HepG2 (cell line): ENCODE results near the gene RAB3C. TPM values are rescaled to one million over a fixed set of nuclear protein-coding genes. Genes with fewer than 3 reads are reported as not detected.

ENCODE experiments used
- ATAC-seq: fragments of 200-7000 bp; cut with Tn5 transposase; 3 replicates; pipeline ENCODE4 v1.9.1; 2020; ENCODE audit warnings: mild to moderate bottlenecking, moderate library complexity
- BruUV-seq: library from RNA; stranded (reverse); fragments of 400-500 nt; replicated peaks from 2 replicates; lab custom pipeline; 2021; lab: Mats Ljungman, UMichigan
- CTCF ChIA-PET: fragments of 300-600 bp; formaldehyde crosslinking; extraction: SDS; loops from one replicate; lab custom pipeline; 2021; ENCODE audit warnings: low total read pairs, inconsistent platforms, low intra/inter-chr PET ratio; lab: Yijun Ruan, JAX
- POLR2A ChIA-PET: fragments of 350-600 bp; sonication (Branson Sonifier 250); formaldehyde crosslinking; loops from one replicate; lab custom pipeline; 2020; ENCODE audit warnings: antibody characterized with exemption, inconsistent platforms; lab: Yijun Ruan, JAX
- DNase-seq: peaks from one replicate; pipeline ENCODE4 v3.0.0-alpha.2; 2015; ENCODE audit warnings: low spot score
- FAIRE-seq: peaks from 3 replicates; lab custom pipeline; 2011; peaks lifted over from hg19 to GRCh38; lab: Jason Lieb, UNC
- H2AFZ ChIP-seq: one replicate; pipeline ENCODE4 v1.6.1; 2011; ENCODE audit warnings: low read length, inconsistent platforms
- H3K27ac ChIP-seq: fragments of 300-600 bp; 3 replicates; pipeline ENCODE4 v1.8.0; 2011; ENCODE audit warnings: mixed run types, mild to moderate bottlenecking, mixed read lengths, low read length, inconsistent platforms; ENCODE audit not compliant: insufficient read depth; ENCODE audit errors: extremely low read length
- H3K27me3 ChIP-seq, 2 experiments: fragments of 200-600 bp in 1 of 2; 2 replicates in 1 of 2; 3 replicates in 1 of 2; pipeline versions ENCODE4 v1.6.0 to v1.8.0; 2011; ENCODE audit warnings: low read length in 2 of 2, mild to moderate bottlenecking in 2 of 2, moderate library complexity in 2 of 2, inconsistent platforms in 1 of 2; ENCODE audit not compliant: insufficient read depth in 2 of 2, control insufficient read depth in 1 of 2
- H3K36me3 ChIP-seq, 2 experiments: fragments of 200-600 bp in 1 of 2; replicated peaks in 1 of 2; 2 replicates in 1 of 2; 3 replicates in 1 of 2; pipeline versions ENCODE4 v1.5.1 to v1.8.0; 2011; ENCODE audit warnings: low read length in 2 of 2, inconsistent platforms in 1 of 2; ENCODE audit not compliant: insufficient read depth in 2 of 2, control insufficient read depth in 1 of 2
- H3K4me1 ChIP-seq: 2 replicates; pipeline ENCODE4 v1.5.1; 2012; ENCODE audit warnings: low read length, inconsistent platforms; ENCODE audit not compliant: insufficient read depth
- H3K4me2 ChIP-seq: 2 replicates; pipeline ENCODE4 v1.6.0; 2011; ENCODE audit warnings: low read depth, low read length, inconsistent platforms
- H3K4me3 ChIP-seq, 3 experiments: fragments of 200-600 bp in 1 of 3; sonication (generic), shearing (Covaris generic) in 1 of 3; replicated peaks in 1 of 3; 2 replicates each; pipeline ENCODE4 v1.5.1; 2011 to 2016; ENCODE audit warnings: low read length in 3 of 3, inconsistent platforms in 2 of 3, low read depth in 2 of 3, mild to moderate bottlenecking in 2 of 3, control low read depth in 1 of 3, mixed read lengths in 1 of 3; ENCODE audit not compliant: insufficient read depth in 1 of 3
- H3K79me2 ChIP-seq: one replicate; pipeline ENCODE4 v1.6.1; 2011; ENCODE audit warnings: low read length, inconsistent platforms; ENCODE audit not compliant: insufficient read depth
- H3K9ac ChIP-seq: 2 replicates; pipeline ENCODE4 v1.6.0; 2011; ENCODE audit warnings: mild to moderate bottlenecking, low read depth, low read length, inconsistent platforms; ENCODE audit not compliant: insufficient read depth
- H3K9me3 ChIP-seq: 2 replicates; pipeline ENCODE4 v1.5.1; 2012; ENCODE audit warnings: mild to moderate bottlenecking, low read length
- H4K20me1 ChIP-seq: 2 replicates; pipeline ENCODE4 v1.6.0; 2011; ENCODE audit warnings: inconsistent platforms, mild to moderate bottlenecking, low read length, moderate library complexity; ENCODE audit not compliant: insufficient read depth
- GPBP1L1 ChIP-seq: sonication (generic); formaldehyde crosslinking; IDR thresholded peaks from 2 replicates; pipeline ENCODE4 v1.5.0; 2020; ENCODE audit warnings: mild to moderate bottlenecking, missing genetic modification reagents
- JUN ChIP-seq: sonication (generic); formaldehyde crosslinking; IDR thresholded peaks from 2 replicates; pipeline ENCODE4 v1.4.0; 2020; ENCODE audit warnings: mild to moderate bottlenecking, missing genetic modification reagents
- JUND ChIP-seq: sonication (generic); formaldehyde crosslinking; IDR thresholded peaks from 2 replicates; pipeline ENCODE4 v1.8.0; 2022; ENCODE audit warnings: mild to moderate bottlenecking, missing genetic modification reagents
- KMT2A ChIP-seq: sonication (generic); formaldehyde crosslinking; IDR thresholded peaks from 2 replicates; pipeline ENCODE4 v1.4.0; 2020; ENCODE audit warnings: missing genetic modification reagents
- MLLT10 ChIP-seq: sonication (generic); formaldehyde crosslinking; IDR thresholded peaks from 2 replicates; pipeline ENCODE4 v1.4.0; 2020; ENCODE audit warnings: missing genetic modification reagents
- POLR2A ChIP-seq, 2 experiments: IDR thresholded peaks; 2 replicates each; pipeline ENCODE4 v1.6.1; 2011; ENCODE audit warnings: low read depth in 2 of 2, low read length in 2 of 2, mild to moderate bottlenecking in 1 of 2, moderate library complexity in 1 of 2; ENCODE audit not compliant: insufficient read depth in 1 of 2
- SOX13 ChIP-seq, 3 experiments: fragments of 450-650 bp in 1 of 3; sonication (generic) in 1 of 3; formaldehyde crosslinking in 1 of 3; IDR thresholded peaks in 2 of 3; conservative IDR thresholded peaks in 1 of 3; 2 replicates each; pipeline versions ENCODE4 v1.5.0 to v1.6.1; 2016 to 2020; ENCODE audit warnings: antibody characterized with exemption in 1 of 3, mild to moderate bottlenecking in 1 of 3, missing compliant biosample characterization in 1 of 3, missing genetic modification reagents in 1 of 3, moderate library complexity in 1 of 3
- SP140L ChIP-seq: sonication (generic); formaldehyde crosslinking; IDR thresholded peaks from 2 replicates; pipeline ENCODE4 v1.4.0; 2020; ENCODE audit warnings: missing genetic modification reagents, borderline replicate concordance
- TBX2 ChIP-seq: sonication (generic); formaldehyde crosslinking; IDR thresholded peaks from 2 replicates; pipeline ENCODE4 v1.5.0; 2020; ENCODE audit warnings: missing genetic modification reagents, mild to moderate bottlenecking, borderline replicate concordance
- TEAD2 ChIP-seq: sonication (generic); formaldehyde crosslinking; IDR thresholded peaks from 2 replicates; pipeline ENCODE4 v1.9.0; 2021; ENCODE audit warnings: missing genetic modification reagents
- ZHX2 ChIP-seq, 2 experiments: sonication (generic) in 1 of 2; formaldehyde crosslinking in 1 of 2; IDR thresholded peaks; 2 replicates each; pipeline versions ENCODE4 v1.6.1 to v1.9.0; 2014 to 2022; ENCODE audit warnings: antibody characterized with exemption in 1 of 2, borderline replicate concordance in 1 of 2, inconsistent platforms in 1 of 2, low read depth in 1 of 2, missing genetic modification reagents in 1 of 2
- ZKSCAN8 ChIP-seq: IDR thresholded peaks from 2 replicates; pipeline ENCODE4 v1.6.1; 2016; ENCODE audit warnings: borderline replicate concordance, missing genetic modification reagents, missing compliant biosample characterization
- ZNF343 ChIP-seq: sonication (generic); formaldehyde crosslinking; IDR thresholded peaks from 2 replicates; pipeline ENCODE4 v1.4.0; 2020; ENCODE audit warnings: mild to moderate bottlenecking, missing genetic modification reagents
- ZNF678 ChIP-seq: sonication (generic); formaldehyde crosslinking; IDR thresholded peaks from 2 replicates; pipeline ENCODE4 v1.4.0; 2020; ENCODE audit warnings: mild to moderate bottlenecking, missing genetic modification reagents
- ZNF75D ChIP-seq: sonication (generic); formaldehyde crosslinking; IDR thresholded peaks from 2 replicates; pipeline ENCODE4 v1.8.1; 2023; ENCODE audit warnings: missing genetic modification reagents, mild to moderate bottlenecking, borderline replicate concordance
- ZNF816 ChIP-seq: sonication (generic); formaldehyde crosslinking; IDR thresholded peaks from 2 replicates; pipeline ENCODE4 v1.8.0; 2022; ENCODE audit warnings: missing genetic modification reagents, mild to moderate bottlenecking, borderline replicate concordance
- ZNF839 ChIP-seq: sonication (generic); formaldehyde crosslinking; IDR thresholded peaks from 2 replicates; pipeline ENCODE4 v1.4.0; 2020; ENCODE audit warnings: missing genetic modification reagents, mild to moderate bottlenecking, borderline replicate concordance
- in situ Hi-C: cut with HindIII; loops from 2 replicates; pipeline ENCODE4 v1.10.0; 2017; ENCODE audit warnings: low pct_unique_long_range_greater_than_20kb; ENCODE audit not compliant: extremely low pct_ligation_motif_present
- intact Hi-C: fragments of 100-400 bp; cut with micrococcal nuclease; formaldehyde crosslinking; loops from one replicate; pipeline ENCODE4 v1.10.0; 2022; ENCODE audit not compliant: unreplicated experiment
- polyA plus RNA-seq, 8 experiments: library from polyadenylated mRNA; depleted of rRNA in 3 of 8; stranded (reverse) in 7 of 8; unstranded in 1 of 8; fragments of >200 nt; fragmentation: Illumina TruSeq in 4 of 8; extraction: Trizol in 4 of 8; gene quantifications; 2 replicates each; pipeline versions ENCODE4 v1.2.1 to v1.2.3, GENCODE V29; 2011 to 2016; ENCODE audit warnings: low read depth in 4 of 8, missing spikeins in 1 of 8, mixed read lengths in 1 of 8; ENCODE audit not compliant: insufficient read depth in 1 of 8
- total RNA-seq, 5 experiments: library from RNA; depleted of rRNA; stranded (reverse); fragments of >200 nt; fragmentation: Illumina TruSeq; extraction: Trizol; gene quantifications; 2 replicates each; pipeline ENCODE4 v1.2.3, GENCODE V29; 2016; ENCODE audit warnings: low read depth in 1 of 5
- TF ChIP-seq, protein P1 (sequence below): sonication (generic); formaldehyde crosslinking; IDR thresholded peaks from 2 replicates; pipeline ENCODE4 v1.4.0; 2020; ENCODE audit warnings: missing genetic modification reagents, borderline replicate concordance

Gene RAB3C
- total and polyA plus RNA-seq, 2 of the 13 experiments (the other 11 are each of a cell fraction or from before 2014, with no cell fraction given): not detected

DNA sequence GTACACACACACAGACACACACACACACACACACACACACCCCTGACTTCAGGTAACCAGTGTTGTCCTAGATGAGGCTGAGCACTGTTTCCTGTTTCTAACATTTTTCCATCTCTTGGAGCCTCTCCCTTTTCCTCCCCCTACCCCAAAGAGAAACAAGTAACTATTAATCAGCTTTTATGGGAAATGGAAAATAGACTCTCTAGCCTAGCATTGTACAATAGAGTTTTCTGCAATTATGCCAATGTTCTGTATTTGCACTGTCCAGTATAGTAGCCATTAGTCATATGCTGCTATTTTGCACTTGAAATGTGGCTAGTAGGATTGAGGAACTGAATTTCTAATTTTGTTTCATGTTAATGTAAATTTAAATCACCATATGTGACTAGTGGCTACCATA lies 33.1 kb downstream of the RAB3C start:
- no peak overlapping the region for H3K9ac ChIP-seq
- no peak for FAIRE-seq
- no peaks in the 10 kb centered on the region for H4K20me1 ChIP-seq
- no peak overlapping the region for H3K4me3 ChIP-seq
- no peaks in the 10 kb centered on the region for H3K4me1 ChIP-seq
- ChIA-PET CTCF (no interaction called here), POLR2A (no interaction called here)
- intact Hi-C loops (no loop called here), in situ Hi-C loops (no loop called here)
- no TSS peak for BruUV-seq
- H3K36me3 ChIP-seq: no peaks in the 10 kb centered on the region
- no peak overlapping the region for H2AFZ ChIP-seq
- no peak for DNase-seq
- no peaks in the 10 kb centered on the region for H3K79me2 ChIP-seq
- no peaks in the 10 kb centered on the region for H3K27me3 ChIP-seq
- H3K9me3 ChIP-seq: no peaks in the 10 kb centered on the region
- no peak for ATAC-seq
- H3K4me2 ChIP-seq: no peak overlapping the region
- H3K27ac ChIP-seq: no peak overlapping the region
- TF ChIP-seq JUND (CRISPR knock-in tag) (no peak), KMT2A (CRISPR knock-in tag) (no peak), TBX2 (CRISPR knock-in tag) (no peak), ZNF678 (CRISPR knock-in tag) (no peak), GPBP1L1 (no peak), ZNF816 (CRISPR knock-in tag) (no peak), ZNF839 (CRISPR knock-in tag) (no peak), ZHX2 (IDR thresholded peaks at IDR 0.05; ENCODE audit: low read depth) (no peak), ZHX2 (CRISPR knock-in tag; IDR thresholded peaks at IDR 0.05; ENCODE audit: borderline replicate concordance) (no peak), ZNF343 (CRISPR knock-in tag) (no peak), ZNF75D (CRISPR knock-in tag) (no peak), SOX13 (IDR thresholded peaks at IDR 0.05) (no peak), SOX13 (CRISPR knock-in tag; conservative IDR thresholded peaks at IDR 0.05 in 1 of 2, IDR thresholded peaks at IDR 0.05 in 1 of 2) (no peak), ZKSCAN8 (CRISPR knock-in tag) (no peak), POLR2A (IDR thresholded peaks at IDR 0.05; ENCODE audit: insufficient read depth in 1 of 2, low read depth in 2 of 2, low read length in 2 of 2) (no peak), TEAD2 (no peak), JUN (no peak), MLLT10 (CRISPR knock-in tag) (no peak), SP140L (CRISPR knock-in tag) (no peak)
- TF ChIP-seq, protein P1, sequence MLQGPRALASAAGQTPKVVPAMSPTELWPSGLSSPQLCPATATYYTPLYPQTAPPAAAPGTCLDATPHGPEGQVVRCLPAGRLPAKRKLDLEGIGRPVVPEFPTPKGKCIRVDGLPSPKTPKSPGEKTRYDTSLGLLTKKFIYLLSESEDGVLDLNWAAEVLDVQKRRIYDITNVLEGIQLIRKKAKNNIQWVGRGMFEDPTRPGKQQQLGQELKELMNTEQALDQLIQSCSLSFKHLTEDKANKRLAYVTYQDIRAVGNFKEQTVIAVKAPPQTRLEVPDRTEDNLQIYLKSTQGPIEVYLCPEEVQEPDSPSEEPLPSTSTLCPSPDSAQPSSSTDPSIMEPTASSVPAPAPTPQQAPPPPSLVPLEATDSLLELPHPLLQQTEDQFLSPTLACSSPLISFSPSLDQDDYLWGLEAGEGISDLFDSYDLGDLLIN (CRISPR knock-in tag): no peak
